A549 (cell line): ENCODE measurements around the gene SCGB1A1. TPM values are rescaled to one million over a fixed set of nuclear protein-coding genes. Genes with fewer than 3 reads are reported as not detected.

Experiments used
- ATAC-seq, 2 experiments: fragments of 200-7000 bp in 1 of 2; fragments of >200 bp in 1 of 2; cut with Nextera tagmentation in 1 of 2; cut with Tn5 transposase in 1 of 2; 3 replicates each; pipeline versions ENCODE4 v1.8.0 to v1.9.1; 2018 to 2020; ENCODE audit warnings: mild to moderate bottlenecking in 1 of 2, moderate library complexity in 1 of 2
- CTCF ChIA-PET: fragments of 300-600 bp; sonication (Branson Sonifier 250); formaldehyde crosslinking; extraction: SDS; loops from one replicate; lab custom pipeline; 2021; ENCODE audit warnings: antibody characterized with exemption, inconsistent platforms; lab: Yijun Ruan, JAX
- POLR2A ChIA-PET: fragments of 350-600 bp; formaldehyde crosslinking; extraction: SDS; loops from one replicate; lab custom pipeline; 2021; ENCODE audit warnings: antibody characterized with exemption, inconsistent platforms; lab: Yijun Ruan, JAX
- DNase-seq, 2 experiments: peaks; one replicate each; pipeline versions ENCODE4 v3.0.0 to v3.0.0-alpha.2; 2011 to 2016; ENCODE audit warnings: low read depth in 1 of 2, low spot score in 1 of 2
- FAIRE-seq: peaks from 2 replicates; lab custom pipeline; 2011; peaks lifted over from hg19 to GRCh38; lab: Jason Lieb, UNC
- H3K27ac ChIP-seq, 2 experiments: fragments of >200 bp; sonication (Bioruptor Twin); formaldehyde crosslinking; 3 replicates each; pipeline ENCODE4 v1.5.1; 2016 to 2017
- H3K4me1 ChIP-seq: fragments of >200 bp; sonication (Bioruptor Twin); formaldehyde crosslinking; 3 replicates; pipeline ENCODE4 v1.6.1; 2016
- H3K4me2 ChIP-seq: fragments of >200 bp; sonication (Bioruptor Twin); formaldehyde crosslinking; 3 replicates; pipeline ENCODE4 v1.6.1; 2016
- H3K4me3 ChIP-seq: fragments of >200 bp; sonication (Bioruptor Twin); formaldehyde crosslinking; 3 replicates; pipeline ENCODE4 v1.5.1; 2016
- H3K9me3 ChIP-seq: fragments of >200 bp; sonication (Bioruptor Twin); formaldehyde crosslinking; 3 replicates; pipeline ENCODE4 v1.6.1; 2016
- BCL3 ChIP-seq: fragments of >200 bp; sonication (Bioruptor Twin); formaldehyde crosslinking; IDR thresholded peaks from 3 replicates; pipeline ENCODE4 v1.6.1; 2016
- CEBPB ChIP-seq, 2 experiments: fragments of >200 bp in 1 of 2; sonication (Bioruptor Twin) in 1 of 2; formaldehyde crosslinking in 1 of 2; IDR thresholded peaks; 2 replicates each; pipeline ENCODE4 v1.6.1; 2012 to 2016
- CHD4 ChIP-seq: fragments of 200-600 bp; sonication (generic); IDR thresholded peaks from 2 replicates; pipeline ENCODE4 v1.6.1; 2016; ENCODE audit warnings: antibody characterized with exemption, mild to moderate bottlenecking, borderline replicate concordance
- EHF ChIP-seq: fragments of 250-450 bp; sonication (Bioruptor Pico); IDR thresholded peaks from 2 replicates; pipeline ENCODE4 v1.5.0; 2020; ENCODE audit warnings: mild to moderate bottlenecking
- EP300 ChIP-seq, 2 experiments: fragments of >200 bp; sonication (Bioruptor Twin); formaldehyde crosslinking; IDR thresholded peaks; 2 replicates in 1 of 2; 3 replicates in 1 of 2; pipeline ENCODE4 v1.6.1; 2016 to 2017
- ESRRA ChIP-seq: fragments of 150-350 bp; IDR thresholded peaks from 2 replicates; pipeline ENCODE4 v1.6.1; 2014; ENCODE audit warnings: mild to moderate bottlenecking, low read length, borderline replicate concordance
- FOSL2 ChIP-seq, 2 experiments: fragments of 450-650 bp in 1 of 2; fragments of >200 bp in 1 of 2; sonication (Bioruptor Twin) in 1 of 2; formaldehyde crosslinking; IDR thresholded peaks; 2 replicates each; pipeline versions ENCODE4 v1.5.0 to v1.6.1; 2016 to 2020; ENCODE audit warnings: mild to moderate bottlenecking in 1 of 2, moderate library complexity in 1 of 2
- HDAC2 ChIP-seq: fragments of 200-600 bp; sonication (generic); IDR thresholded peaks from 2 replicates; pipeline ENCODE4 v1.6.1; 2016
- HES2 ChIP-seq: fragments of >200 bp; sonication (Bioruptor Twin); formaldehyde crosslinking; IDR thresholded peaks from 2 replicates; pipeline ENCODE4 v1.6.1; 2016
- HEYL ChIP-seq: fragments of 250-450 bp; sonication (Bioruptor Pico); IDR thresholded peaks from 2 replicates; pipeline ENCODE4 v1.8.0; 2021; ENCODE audit warnings: mild to moderate bottlenecking, moderate library complexity
- HOXA7 ChIP-seq: fragments of 250-450 bp; sonication (Bioruptor Pico); IDR thresholded peaks from 2 replicates; pipeline ENCODE4 v1.5.0; 2020; ENCODE audit warnings: mild to moderate bottlenecking, moderate library complexity
- JUNB ChIP-seq: fragments of >200 bp; sonication (Bioruptor Twin); formaldehyde crosslinking; IDR thresholded peaks from 2 replicates; pipeline ENCODE4 v1.6.1; 2016
- RCOR1 ChIP-seq: fragments of 150-350 bp; IDR thresholded peaks from 2 replicates; pipeline ENCODE4 v1.6.1; 2014; ENCODE audit warnings: antibody characterized with exemption, low read length, low read depth
- REST ChIP-seq: fragments of 200-600 bp; sonication (generic); IDR thresholded peaks from 2 replicates; pipeline ENCODE4 v1.6.1; 2016; ENCODE audit warnings: antibody characterized with exemption, mild to moderate bottlenecking, moderate library complexity
- SMC3 ChIP-seq: fragments of >200 bp; sonication (Bioruptor Twin); formaldehyde crosslinking; IDR thresholded peaks from 3 replicates; pipeline ENCODE4 v1.6.1; 2018; ENCODE audit warnings: inconsistent platforms
- SREBF2 ChIP-seq: fragments of 450-650 bp; IDR thresholded peaks from 2 replicates; pipeline ENCODE4 v1.6.1; 2014; ENCODE audit warnings: mild to moderate bottlenecking, moderate library complexity
- USF2 ChIP-seq: fragments of 450-650 bp; IDR thresholded peaks from 2 replicates; pipeline ENCODE4 v1.6.1; 2014; ENCODE audit warnings: antibody characterized with exemption
- ZC3H11A ChIP-seq: fragments of 450-650 bp; IDR thresholded peaks from 2 replicates; pipeline ENCODE4 v1.6.1; 2014; ENCODE audit warnings: antibody characterized with exemption, mild to moderate bottlenecking
- ZFP36 ChIP-seq: fragments of 450-650 bp; IDR thresholded peaks from 2 replicates; pipeline ENCODE4 v1.6.1; 2014; ENCODE audit warnings: borderline replicate concordance; ENCODE audit not compliant: partially characterized antibody
- ZNF302 ChIP-seq: fragments of 250-450 bp; sonication (Bioruptor Pico); IDR thresholded peaks from 2 replicates; pipeline ENCODE4 v1.9.0; 2021; ENCODE audit warnings: inconsistent platforms, mild to moderate bottlenecking, moderate library complexity
- WGBS: methylation state at CpG from one replicate; pipeline ENCODE4 v1.1.6; 2017; ENCODE audit errors: missing lambda C conversion rate; 5-methylcytosine and 5-hydroxymethylcytosine counted together
- polyA plus RNA-seq, 4 experiments: library from polyadenylated mRNA; depleted of rRNA in 3 of 4; stranded (reverse); fragments of >200 nt; fragmentation: RNase III in 1 of 4; extraction: RNeasy Plus Mini Kit Qiagen cat#74134 plus additional on column Dnase treatment in 1 of 4; gene quantifications; 2 replicates in 3 of 4; 3 replicates in 1 of 4; pipeline ENCODE4 v1.2.3, GENCODE V29; 2011 to 2017
- TF ChIP-seq, protein P1 (sequence below): fragments of 250-450 bp; sonication (Bioruptor Pico); IDR thresholded peaks from 2 replicates; pipeline ENCODE4 v1.5.0; 2020; ENCODE audit warnings: low read depth, mild to moderate bottlenecking, moderate library complexity
- TF ChIP-seq, protein P2 (sequence below): IDR thresholded peaks from 2 replicates; pipeline ENCODE4 v1.6.1; 2012
- TF ChIP-seq, protein P3 (sequence below): IDR thresholded peaks from 2 replicates; pipeline ENCODE4 v1.6.1; 2012

The SCGB1A1 gene
- polyA plus RNA-seq, 2 of the 4 experiments (the other 2 are of a cell fraction), result 0.47 TPM; not detected in 1

DNA sequence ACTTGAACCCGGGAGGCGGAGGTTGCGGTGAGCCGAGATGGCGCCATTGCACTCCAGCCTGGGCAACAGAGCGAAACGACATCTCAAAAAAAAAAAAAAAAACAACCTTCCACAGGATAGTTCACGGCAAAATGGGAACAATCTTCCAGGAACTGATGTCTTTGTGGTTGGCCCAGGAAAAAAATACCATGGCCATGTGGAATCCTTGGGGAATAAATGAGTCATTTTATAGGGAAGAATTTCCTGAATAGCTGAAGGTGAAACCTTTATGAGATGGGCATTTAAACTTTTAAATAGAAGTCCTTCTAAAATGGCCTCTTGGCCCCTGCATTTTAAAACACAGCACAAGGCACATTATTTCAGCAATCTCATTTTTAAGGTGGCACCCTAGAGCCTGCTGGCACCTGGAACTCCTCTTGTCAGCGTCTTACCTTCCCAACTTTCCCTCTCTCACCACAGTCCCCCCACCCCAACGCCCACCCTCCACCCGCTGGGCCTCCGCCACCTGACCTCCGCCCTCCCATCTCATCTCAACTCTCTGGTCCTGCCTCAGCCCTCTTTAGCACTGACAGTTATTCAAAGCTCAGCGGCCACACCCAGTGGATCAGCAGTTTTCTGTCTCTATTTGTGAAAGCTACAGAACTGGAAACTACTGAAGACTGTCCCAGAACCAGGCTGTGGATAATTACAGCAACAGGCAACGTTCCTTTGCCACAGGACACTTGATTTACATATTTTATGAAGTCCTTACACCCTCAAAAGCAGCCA, 43.1 kb downstream of the SCGB1A1 start:
- H3K4me1 ChIP-seq, result peaks cover 27% of the 10 kb centered on the region
- peak in 1 of 2 experiments; percentile 38 for DNase-seq
- ChIA-PET POLR2A (interaction anchor here (0.7 kb wide), 1 partner anchor 17 kb away, joined by 4 read pairs; no protein-coding TSS in a partner anchor), CTCF (interaction anchor here (0.6 to 2.2 kb wide), 8 partner anchors 9 to 838 kb away, joined by 3 to 10 read pairs (median 3); no protein-coding TSS in a partner anchor)
- TF ChIP-seq FOSL2 (IDR thresholded peaks at IDR 0.05), result no peak
- peak; percentile 45; the same call in 1 of the 2 replicates for TF ChIP-seq FOSL2 (CRISPR knock-in tag; IDR thresholded peaks at IDR 0.05)
- no peak for TF ChIP-seq ZC3H11A
- TF ChIP-seq, protein P1, sequence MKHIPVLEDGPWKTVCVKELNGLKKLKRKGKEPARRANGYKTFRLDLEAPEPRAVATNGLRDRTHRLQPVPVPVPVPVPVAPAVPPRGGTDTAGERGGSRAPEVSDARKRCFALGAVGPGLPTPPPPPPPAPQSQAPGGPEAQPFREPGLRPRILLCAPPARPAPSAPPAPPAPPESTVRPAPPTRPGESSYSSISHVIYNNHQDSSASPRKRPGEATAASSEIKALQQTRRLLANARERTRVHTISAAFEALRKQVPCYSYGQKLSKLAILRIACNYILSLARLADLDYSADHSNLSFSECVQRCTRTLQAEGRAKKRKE (CRISPR knock-in tag), result no peak
- no peak for TF ChIP-seq HDAC2
- TF ChIP-seq, all 56 proteins: peak for 1
- 75% methylated on average over 14 of the region's 15 CpGs for WGBS
- H3K27ac ChIP-seq, result peak overlapping the region in 1 of 2 experiments; percentile 43; a peak in 3 of 6 replicates
- FAIRE-seq (no peak), ATAC-seq (peak; percentile 23 to 44; a peak in 3 of 6 replicates)
- H3K4me2 ChIP-seq, result peak overlapping the region; percentile 34
- no peak overlapping the region for H3K4me3 ChIP-seq
- no peaks in the 10 kb centered on the region for H3K9me3 ChIP-seq

DNA sequence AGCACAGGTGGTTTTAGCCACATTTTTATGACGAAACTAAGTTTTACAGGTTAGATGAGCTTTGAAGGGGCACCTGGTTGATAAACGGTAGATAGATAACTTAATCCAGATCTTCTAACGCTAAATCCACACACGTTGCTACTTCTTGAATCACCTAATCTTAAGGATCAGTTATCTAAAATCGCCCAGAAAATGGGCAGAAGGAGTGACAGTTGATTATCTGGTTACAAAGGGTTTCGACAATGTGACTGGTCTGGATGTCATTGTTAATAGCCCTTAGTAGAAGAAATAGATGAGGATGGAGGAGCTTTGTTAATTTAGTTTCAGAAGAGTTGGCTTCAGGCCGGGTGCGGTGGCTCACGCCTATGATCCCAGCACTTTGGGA, 43.7 kb downstream of the SCGB1A1 start:
- ATAC-seq (no peak), FAIRE-seq (no peak), DNase-seq (no peak)
- H3K4me1 ChIP-seq, result peaks cover 31% of the 10 kb centered on the region
- ChIA-PET CTCF (interaction anchor here (1.1 to 2.2 kb wide), 5 partner anchors 26 to 98 kb away, joined by 3 to 10 read pairs (median 4); no protein-coding TSS in a partner anchor), POLR2A (no interaction called here)
- peak overlapping the region in 1 of 2 experiments; percentile 43; a peak in 3 of 6 replicates for H3K27ac ChIP-seq
- H3K4me3 ChIP-seq, result no peak overlapping the region
- TF ChIP-seq, protein P2, sequence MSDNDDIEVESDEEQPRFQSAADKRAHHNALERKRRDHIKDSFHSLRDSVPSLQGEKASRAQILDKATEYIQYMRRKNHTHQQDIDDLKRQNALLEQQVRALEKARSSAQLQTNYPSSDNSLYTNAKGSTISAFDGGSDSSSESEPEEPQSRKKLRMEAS, result no peak
- TF ChIP-seq ZFP36 (no peak), HEYL (CRISPR knock-in tag) (no peak), SREBF2 (no peak), REST (no peak), HOXA7 (no peak), USF2 (no peak), ZNF302 (no peak), JUNB (no peak), EHF (CRISPR knock-in tag) (no peak), BCL3 (no peak), HES2 (no peak), CEBPB (IDR thresholded peaks at IDR 0.05) (no peak), SMC3 (no peak), RCOR1 (no peak), ESRRA (no peak), EP300 (IDR thresholded peaks at IDR 0.05) (no peak), CHD4 (no peak)
- TF ChIP-seq, protein P3, sequence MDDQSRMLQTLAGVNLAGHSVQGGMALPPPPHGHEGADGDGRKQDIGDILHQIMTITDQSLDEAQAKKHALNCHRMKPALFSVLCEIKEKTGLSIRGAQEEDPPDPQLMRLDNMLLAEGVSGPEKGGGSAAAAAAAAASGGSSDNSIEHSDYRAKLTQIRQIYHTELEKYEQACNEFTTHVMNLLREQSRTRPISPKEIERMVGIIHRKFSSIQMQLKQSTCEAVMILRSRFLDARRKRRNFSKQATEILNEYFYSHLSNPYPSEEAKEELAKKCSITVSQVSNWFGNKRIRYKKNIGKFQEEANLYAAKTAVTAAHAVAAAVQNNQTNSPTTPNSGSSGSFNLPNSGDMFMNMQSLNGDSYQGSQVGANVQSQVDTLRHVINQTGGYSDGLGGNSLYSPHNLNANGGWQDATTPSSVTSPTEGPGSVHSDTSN, result no peak
- H3K4me2 ChIP-seq, result peak overlapping the region; percentile 34
- 84% methylated on average over 9 of the region's 9 CpGs for WGBS
- no peaks in the 10 kb centered on the region for H3K9me3 ChIP-seq
